ENCODE results near the gene ZNF512.

GRCh38 chr2:27581417-27582128, 1.3 kb upstream of the ZNF512 start:
- TF ChIP-seq CTCF (IDR thresholded peaks at IDR 0.05) (no peak), POLR2A (IDR thresholded peaks at IDR 0.05) (no peak), POLR2AphosphoS5 (IDR thresholded peaks at IDR 0.05) (no peak)

Data from suprapubic skin (tissue), 4 donors.